ENCODE measurements around the gene HSPA4.

- TF ChIP-seq CTCF (IDR thresholded peaks at IDR 0.05) = no peak
- TF ChIP-seq POLR2A (IDR thresholded peaks at IDR 0.05) = no peak
These were observed 96.2 kb downstream of the HSPA4 start for GRCh38 chr5:133147815-133148567.

All from prostate gland (tissue), 2 donors.